ENCODE results near the gene RBM8A.
A peak's percentile ranks its signal among the peaks of the same experiment; 100 is the strongest.

RBM8A gene

GRCh38 chr1:145871994-145872924 lies 55.0 kb downstream of the RBM8A start:
- no peak for DNase-seq (ENCODE audit: low read depth)
- H3K4me3 ChIP-seq (ENCODE audit: low read length), result peak overlapping the region; percentile 0
- no peak for TF ChIP-seq CTCF (IDR thresholded peaks at IDR 0.05; ENCODE audit: insufficient read depth, low read depth, low read length, missing control alignments)
